ENCODE results near the gene CLSTN2.

Gene CLSTN2

GRCh38 chr3:140453750-140454149 lies 518.8 kb downstream of the CLSTN2 start:
- DNase-seq (ENCODE audit: low read depth in 2 of 2), result no peak

GRCh38 chr3:140455521-140456214 lies 520.7 kb downstream of the CLSTN2 start:
- DNase-seq (ENCODE audit: low read depth in 2 of 2), result no peak

DNA sequence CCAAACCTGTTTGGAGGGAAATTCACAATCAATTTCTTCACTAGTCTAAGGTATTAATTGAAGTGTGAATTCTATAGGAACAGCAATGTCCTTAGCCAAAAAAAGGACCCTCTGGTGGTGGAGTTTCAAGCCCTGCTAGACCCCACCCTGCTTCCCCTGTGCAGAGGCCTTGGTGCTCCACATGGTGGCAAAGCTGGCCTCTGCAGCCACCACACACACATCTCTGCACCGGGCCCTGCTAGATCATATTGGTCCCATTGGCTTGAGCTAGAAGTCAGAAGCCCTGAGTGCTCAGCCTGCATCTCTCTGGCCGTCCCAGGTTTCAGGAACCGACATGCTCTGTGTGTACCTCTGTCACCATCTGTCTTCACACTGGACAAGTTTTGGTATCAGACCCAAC lies 522.0 kb downstream of the CLSTN2 start:
- DNase-seq (ENCODE audit: low read depth in 2 of 2), result no peak

DNA sequence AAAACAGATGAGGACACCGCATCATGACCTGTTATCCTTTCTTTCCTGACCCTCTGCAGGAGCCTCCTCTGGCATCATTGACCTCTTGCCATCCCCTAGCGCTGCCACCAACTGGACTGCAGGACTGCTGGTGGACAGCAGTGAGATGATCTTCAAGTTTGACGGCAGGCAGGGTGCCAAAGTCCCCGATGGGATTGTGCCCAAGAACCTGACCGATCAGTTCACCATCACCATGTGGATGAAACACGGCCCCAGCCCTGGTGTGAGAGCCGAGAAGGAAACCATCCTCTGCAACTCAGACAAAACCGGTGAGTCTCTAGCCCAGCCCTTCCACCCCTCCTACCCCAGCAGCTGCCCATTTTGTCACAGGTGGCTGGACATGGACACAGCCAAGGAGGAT lies 524.5 kb downstream of the CLSTN2 start:
- no peak for DNase-seq (ENCODE audit: low read depth in 2 of 2)

DNA sequence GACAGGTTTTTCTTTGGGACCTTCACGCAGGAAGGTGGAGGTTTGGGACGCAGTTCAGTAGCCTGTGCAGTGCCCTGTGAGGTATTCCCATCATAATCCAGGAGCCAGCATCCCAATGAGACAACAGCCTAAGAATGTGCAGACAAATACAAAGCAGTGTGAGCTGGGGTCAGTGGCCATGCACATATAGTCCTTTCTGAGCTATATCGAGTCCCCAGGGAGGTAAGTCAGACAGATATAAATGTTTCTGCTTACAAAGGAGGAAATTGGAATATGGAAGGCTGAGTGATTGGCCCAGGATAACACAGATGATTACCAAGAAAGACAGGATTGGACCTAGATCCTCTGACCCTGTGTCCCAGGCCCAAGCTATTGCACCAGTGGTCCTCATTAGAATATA lies 526.3 kb downstream of the CLSTN2 start:
- no peak for DNase-seq (ENCODE audit: low read depth in 2 of 2)

DNA sequence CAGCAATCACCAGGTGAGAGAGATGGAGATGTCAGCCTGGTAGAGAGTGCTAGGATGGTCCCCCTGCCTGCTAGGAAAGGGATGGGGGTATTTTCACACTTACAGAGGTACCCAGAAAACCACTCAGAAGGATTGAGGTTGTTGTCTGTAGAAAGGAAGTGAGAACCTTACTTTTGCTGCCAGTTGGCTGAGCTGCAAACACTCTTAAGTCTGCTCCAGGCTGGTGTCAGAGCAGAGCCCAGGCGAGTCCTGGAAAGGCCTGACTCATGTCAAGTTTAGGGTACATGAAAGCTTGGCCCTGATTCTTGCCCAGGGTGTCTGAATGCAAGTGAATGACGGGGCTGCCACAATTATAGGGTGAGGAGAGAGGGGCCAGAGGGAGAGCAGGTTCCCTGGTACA lies 528.4 kb downstream of the CLSTN2 start:
- no peak for DNase-seq (ENCODE audit: low read depth in 2 of 2)

DNA sequence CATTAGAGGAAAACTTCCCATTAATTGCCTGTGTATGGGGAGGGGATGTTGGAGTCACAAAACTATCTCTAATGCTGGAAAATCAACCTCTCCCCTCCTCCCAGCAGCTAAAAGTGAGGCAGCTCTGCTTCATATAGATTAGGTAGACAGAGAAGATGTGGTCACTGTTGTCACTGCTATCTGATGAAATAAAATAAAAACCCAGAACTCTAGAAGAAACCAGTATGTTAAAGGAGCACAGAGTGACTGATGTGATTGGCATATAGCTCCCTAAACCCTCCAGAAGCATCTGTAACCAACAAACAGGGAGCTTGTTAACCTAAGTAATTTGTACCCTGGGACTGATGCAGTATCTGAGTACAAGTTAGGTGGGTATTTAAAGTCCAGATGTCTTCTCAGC lies 531.0 kb downstream of the CLSTN2 start:
- DNase-seq (ENCODE audit: low read depth in 2 of 2), result no peak

- no peak for DNase-seq (ENCODE audit: low read depth in 2 of 2)
These were observed 531.5 kb downstream of the CLSTN2 start for GRCh38 chr3:140466535-140466934.

DNA sequence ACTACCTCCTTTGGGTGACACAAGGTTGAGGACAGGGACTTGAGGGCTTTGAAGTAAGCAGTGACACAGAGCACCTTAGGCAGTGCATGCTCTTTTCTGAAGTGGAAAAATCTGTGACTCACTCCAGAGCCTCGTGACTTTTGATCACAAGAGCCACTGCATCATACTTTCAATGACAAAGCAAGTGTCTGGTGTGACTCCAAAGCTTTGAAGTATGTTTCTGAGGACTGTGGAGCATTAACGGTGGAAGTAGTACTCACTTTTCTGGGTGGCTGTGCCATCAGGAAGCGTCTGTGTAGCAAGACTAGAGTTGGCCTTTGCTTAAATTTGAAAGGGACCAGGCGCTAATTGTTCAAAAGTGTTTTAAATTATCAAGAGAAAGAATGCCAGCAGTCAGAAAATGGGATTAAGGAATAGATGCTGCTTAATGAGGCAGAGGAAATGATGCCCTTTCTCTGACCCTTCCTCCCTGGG lies 532.2 kb downstream of the CLSTN2 start:
- no peak for DNase-seq (ENCODE audit: low read depth in 2 of 2)

GRCh38 chr3:140467796-140468315 lies 532.9 kb downstream of the CLSTN2 start:
- DNase-seq (ENCODE audit: low read depth in 2 of 2), result no peak

DNA sequence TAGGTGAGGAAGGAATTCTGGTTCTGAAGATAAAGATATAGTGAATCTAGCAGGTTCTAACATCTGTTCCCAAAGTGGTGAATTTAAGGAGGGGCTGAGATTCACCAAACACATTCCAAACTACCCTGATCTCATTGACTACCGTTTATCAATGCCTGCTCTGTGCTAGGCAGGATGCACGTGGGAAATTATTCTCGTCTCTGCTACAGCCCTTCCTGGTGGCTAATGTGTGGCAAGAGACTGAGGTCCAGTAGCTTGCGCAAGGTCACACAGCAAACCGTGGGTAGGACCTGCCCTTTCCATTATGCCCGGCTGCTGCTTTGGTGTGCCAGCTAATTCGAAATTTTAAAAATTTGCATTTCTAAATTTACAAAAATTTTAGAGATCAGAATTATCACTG lies 533.4 kb downstream of the CLSTN2 start:
- no peak for DNase-seq (ENCODE audit: low read depth in 2 of 2)

GRCh38 chr3:140469491-140469890 lies 534.5 kb downstream of the CLSTN2 start:
- DNase-seq (ENCODE audit: low read depth in 2 of 2), result no peak

DNA sequence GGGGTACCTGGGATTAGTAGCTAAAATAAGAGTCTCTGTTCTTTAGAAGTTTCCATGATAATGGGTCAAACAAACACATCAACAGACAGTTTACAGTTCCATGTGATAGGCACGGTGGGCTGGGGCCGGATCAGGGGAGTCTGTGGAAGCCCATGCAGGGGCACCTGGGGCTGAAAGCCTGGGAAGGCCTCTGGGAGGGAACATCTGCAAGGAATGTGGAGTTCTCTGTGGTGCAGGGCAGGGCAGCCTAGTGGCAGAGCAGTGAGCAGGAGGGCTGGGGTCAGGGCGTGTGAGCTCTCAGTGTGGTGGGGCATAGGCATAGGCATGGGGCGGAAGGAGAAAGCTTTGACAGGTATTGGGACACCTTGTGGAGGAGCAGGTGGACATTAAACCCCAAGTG lies 535.2 kb downstream of the CLSTN2 start:
- no peak for DNase-seq (ENCODE audit: low read depth in 2 of 2)

GRCh38 chr3:140470962-140471361 lies 536.0 kb downstream of the CLSTN2 start:
- DNase-seq (ENCODE audit: low read depth in 2 of 2), result no peak

DNA sequence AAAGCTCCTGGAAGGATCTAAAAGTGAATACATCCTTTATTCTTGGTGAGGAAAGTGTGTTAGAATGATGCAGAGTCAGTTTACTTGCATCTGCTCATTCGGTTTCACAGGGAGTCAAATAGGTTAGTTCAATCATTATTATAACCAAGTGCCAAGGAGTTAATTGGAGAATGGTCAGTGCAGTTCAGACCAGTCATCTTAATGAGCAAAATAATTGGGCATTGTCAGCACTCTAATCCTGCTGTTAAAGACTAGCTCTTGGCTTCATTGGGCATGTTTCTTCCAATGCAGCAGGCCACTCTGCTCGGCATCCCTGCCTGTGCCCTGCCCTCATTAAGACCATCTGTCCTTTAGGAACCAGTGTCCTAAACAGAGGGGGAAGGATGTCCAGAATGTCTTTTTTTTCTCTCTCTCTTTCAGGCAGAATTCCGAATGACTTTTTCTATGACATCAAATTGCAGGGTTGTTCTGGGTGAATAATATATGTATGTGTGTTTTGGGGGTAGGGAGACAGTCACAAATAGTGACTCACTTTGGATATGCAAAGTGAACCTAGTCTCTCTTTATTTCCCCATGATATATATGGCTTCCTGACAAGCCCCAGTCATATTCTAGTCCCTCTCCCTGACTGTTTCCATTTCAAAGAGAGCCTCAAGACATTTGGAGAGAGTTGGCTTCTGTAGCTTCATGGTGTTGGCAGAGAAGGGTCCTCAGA lies 537.5 kb downstream of the CLSTN2 start:
- DNase-seq (ENCODE audit: low read depth in 2 of 2), result no peak

DNA sequence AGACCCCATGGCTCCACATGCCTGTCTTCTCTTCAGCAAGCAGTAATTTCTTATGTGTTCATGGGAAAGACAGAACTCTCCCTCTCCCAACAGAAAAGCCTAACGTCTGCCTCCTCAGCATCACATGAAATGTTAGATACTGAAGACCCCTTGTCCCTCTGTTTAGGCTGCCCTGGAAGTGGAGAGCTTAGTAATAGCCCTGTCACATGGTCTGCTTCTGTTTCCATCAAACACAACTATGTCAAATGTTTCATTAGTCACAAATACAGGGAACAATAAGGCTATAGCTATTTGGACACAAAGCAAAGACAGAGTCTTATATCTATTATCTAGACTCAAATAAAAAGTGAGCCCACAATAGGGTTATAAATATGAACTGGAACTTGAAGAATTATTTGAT lies 552.6 kb downstream of the CLSTN2 start:
- no peak for DNase-seq (ENCODE audit: low read depth in 2 of 2)

GRCh38 chr3:140493271-140493670 lies 558.3 kb downstream of the CLSTN2 start:
- DNase-seq (ENCODE audit: low read depth in 2 of 2), result no peak

DNA sequence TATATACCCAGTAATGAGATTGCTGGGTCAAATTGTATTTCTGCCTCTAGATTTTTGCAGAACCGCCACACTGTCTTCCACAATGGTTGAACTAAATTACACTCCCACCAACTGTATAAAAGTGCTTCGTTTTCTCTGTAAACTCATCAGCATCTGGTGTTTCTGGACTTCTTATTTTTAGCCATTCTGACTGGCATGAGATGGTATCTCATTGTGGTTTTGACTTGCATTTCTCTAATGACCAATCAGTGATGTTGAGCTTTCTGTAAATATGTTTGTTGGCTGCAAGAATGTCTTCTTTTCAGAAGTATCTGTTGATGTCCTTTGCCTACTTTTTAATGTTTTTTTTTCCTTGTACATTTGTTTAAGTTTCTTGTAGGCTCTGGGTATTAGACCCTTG lies 560.0 kb downstream of the CLSTN2 start:
- no peak for DNase-seq (ENCODE audit: low read depth in 2 of 2)

DNA sequence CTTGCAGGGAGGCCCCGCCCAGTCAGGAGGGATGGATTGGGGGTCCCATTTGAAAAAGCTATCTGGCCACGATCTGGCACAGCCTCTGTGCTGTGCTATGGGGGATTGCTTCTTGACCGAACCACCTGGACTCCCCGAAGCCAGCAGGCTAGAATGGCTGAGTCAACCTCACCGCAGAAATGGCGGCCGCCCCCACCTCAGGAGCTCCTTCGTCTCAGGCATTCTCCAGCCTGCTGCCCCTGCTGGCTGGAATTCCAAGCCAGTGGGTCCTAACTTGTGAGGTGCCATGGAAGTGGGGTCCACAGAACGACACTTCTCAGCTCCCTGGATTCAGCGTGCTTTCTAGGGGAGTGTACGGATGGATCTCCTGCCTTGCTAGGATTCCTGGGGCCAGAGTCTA lies 562.3 kb downstream of the CLSTN2 start:
- DNase-seq (ENCODE audit: low read depth in 2 of 2), result no peak

- DNase-seq (ENCODE audit: low read depth in 2 of 2), result no peak
These were observed 564.3 kb downstream of the CLSTN2 start for GRCh38 chr3:140499114-140499757.

- no peak for DNase-seq (ENCODE audit: low read depth in 2 of 2)
These were observed 565.5 kb downstream of the CLSTN2 start for GRCh38 chr3:140500473-140500872.

DNA sequence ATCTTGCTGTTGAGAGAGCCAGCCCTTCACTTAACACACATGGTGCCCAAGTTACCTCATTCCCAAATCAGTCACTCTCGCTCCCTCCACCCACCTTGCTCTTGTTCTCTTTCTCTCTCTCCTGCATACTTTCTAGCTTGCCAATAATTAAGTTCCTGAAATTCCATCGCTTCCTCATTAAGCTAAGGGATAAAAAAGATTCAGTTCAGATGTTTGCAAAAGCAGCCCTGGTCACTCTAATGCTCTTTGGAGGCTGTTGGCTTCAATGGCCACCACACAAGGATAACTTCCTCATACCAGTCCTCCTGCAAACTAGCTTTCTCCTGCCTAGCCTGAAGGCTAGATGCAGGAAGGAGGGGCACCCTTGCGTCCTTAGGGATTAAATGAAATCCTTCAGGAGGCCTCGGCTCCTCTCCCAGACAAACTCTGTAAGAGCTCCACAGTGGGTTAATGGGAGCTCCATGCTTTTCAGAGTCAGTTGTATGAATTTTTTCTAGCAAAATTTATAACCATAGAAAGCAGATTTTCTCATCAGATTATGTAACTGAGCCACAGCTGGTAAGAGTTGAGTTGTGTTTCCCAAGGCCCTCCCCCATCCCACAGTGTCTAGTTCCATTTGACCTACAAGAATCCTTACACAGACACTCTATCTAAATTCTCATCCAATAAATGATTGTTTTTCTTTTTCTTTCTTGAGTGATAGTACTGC lies 566.2 kb downstream of the CLSTN2 start:
- DNase-seq (ENCODE audit: low read depth in 2 of 2), result no peak

Measured in stimulated activated CD8-positive, alpha-beta memory T cell treated with anti-CD3 and anti-CD28 coated beads, Interleukin-2, amount 100 ng/mL, for 48 hours (primary cell).